Smooth muscle cell (in vitro differentiated cells): ENCODE results near the gene LGALS9. TPM values are rescaled to one million over a fixed set of nuclear protein-coding genes. Genes with fewer than 3 reads are reported as not detected.
"Not testable (repeated sequence)": the region's sequence is repeated elsewhere in the genome, so short reads cannot be mapped to it uniquely, and the experiment has no call there.

ENCODE experiments used
- DNase-seq: peaks from one replicate; lab custom pipeline; 2025; ENCODE audit not compliant: unreplicated experiment; lab: John Stamatoyannopoulos, UW
- H2AFZ ChIP-seq: fragments of 200-600 bp; sonication (generic); 2 replicates; pipeline ENCODE4 v1.6.0; 2016; ENCODE audit warnings: antibody characterized with exemption, low read depth, mild to moderate bottlenecking
- H3F3A ChIP-seq: fragments of 200-600 bp; sonication (generic); 2 replicates; pipeline ENCODE4 v1.6.0; 2017; ENCODE audit warnings: antibody characterized with exemption, low read depth
- H3K27ac ChIP-seq: fragments of 200-600 bp; sonication (generic); 2 replicates; pipeline ENCODE4 v1.5.1; 2016; ENCODE audit warnings: low read depth, mild to moderate bottlenecking
- H3K27me3 ChIP-seq: fragments of 200-600 bp; sonication (generic); 2 replicates; pipeline ENCODE4 v1.6.1; 2016; ENCODE audit warnings: low read depth, mild to moderate bottlenecking
- H3K36me3 ChIP-seq: fragments of 200-600 bp; sonication (generic); 2 replicates; pipeline ENCODE4 v1.5.1; 2016; ENCODE audit warnings: low read depth
- H3K4me1 ChIP-seq: fragments of 200-600 bp; sonication (generic); 2 replicates; pipeline ENCODE4 v1.5.1; 2016; ENCODE audit warnings: low read depth
- H3K4me2 ChIP-seq: fragments of 200-600 bp; sonication (generic); 2 replicates; pipeline ENCODE4 v1.6.0; 2016; ENCODE audit warnings: mild to moderate bottlenecking
- H3K4me3 ChIP-seq: fragments of 200-600 bp; sonication (generic); 2 replicates; pipeline ENCODE4 v1.5.1; 2016; ENCODE audit warnings: mild to moderate bottlenecking
- H3K79me2 ChIP-seq: fragments of 200-600 bp; sonication (generic); 2 replicates; pipeline ENCODE4 v1.6.0; 2016; ENCODE audit warnings: low read depth, mild to moderate bottlenecking
- H3K9ac ChIP-seq: fragments of 200-600 bp; sonication (generic); 2 replicates; pipeline ENCODE4 v1.6.0; 2016; ENCODE audit warnings: low read depth
- H3K9me3 ChIP-seq: fragments of 200-600 bp; sonication (generic); replicated peaks from 2 replicates; pipeline ENCODE4 v1.5.1; 2016; ENCODE audit warnings: low read depth
- H4K20me1 ChIP-seq: fragments of 200-600 bp; sonication (generic); 2 replicates; pipeline ENCODE4 v1.6.0; 2016; ENCODE audit warnings: low read depth
- CTCF ChIP-seq: fragments of 200-600 bp; sonication (generic); IDR thresholded peaks from 2 replicates; pipeline ENCODE4 v1.5.1; 2017; ENCODE audit warnings: borderline replicate concordance, mild to moderate bottlenecking, antibody characterized with exemption; ENCODE audit not compliant: insufficient read depth, poor library complexity, severe bottlenecking
- WGBS: methylation state at CpG from one replicate; pipeline ENCODE4 v1.1.7; 2016; ENCODE audit warnings: low lambda C conversion rate; 5-methylcytosine and 5-hydroxymethylcytosine counted together
- polyA plus RNA-seq: library from polyadenylated mRNA; unstranded; fragments of >200 nt; fragmentation: Nextera tagmentation; extraction: Ambion mirVana; gene quantifications from 2 replicates; pipeline ENCODE4 v1.2.1, GENCODE V29; 2016
- total RNA-seq: library from RNA; depleted of rRNA; stranded (reverse); fragments of >200 nt; gene quantifications from 2 replicates; pipeline ENCODE4 v1.2.3, GENCODE V29; 2014

Gene LGALS9
- total and polyA plus RNA-seq, 2 experiments from 2014 or later: 5.8 to 9.7 TPM

- no peak for TF ChIP-seq CTCF
- 96% methylated on average over 7 of the region's 11 CpGs for WGBS
- Histone ChIP-seq H3K27ac (no peak overlapping the region), H3K79me2 (no peaks in the 10 kb centered on the region), H3K4me2 (no peak overlapping the region), H3F3A (peaks cover under 1% of the 10 kb centered on the region), H3K9me3 (no peaks in the 10 kb centered on the region), H3K4me1 (no peaks in the 10 kb centered on the region), H2AFZ (no peak overlapping the region), H3K27me3 (no peaks in the 10 kb centered on the region), H3K9ac (no peak overlapping the region), H3K36me3 (peaks cover 1% of the 10 kb centered on the region), H3K4me3 (no peak overlapping the region), H4K20me1 (peaks cover 5% of the 10 kb centered on the region)
- no peak for DNase-seq
Observed at GRCh38 chr17:27631897-27632725, 1.1 kb downstream of the LGALS9 start.

GRCh38 chr17:27632766-27633165 is 1.8 kb downstream of the LGALS9 start:
- H3K27me3 ChIP-seq, H3K4me3 ChIP-seq, H2AFZ ChIP-seq, H3K9me3 ChIP-seq, H3K4me2 ChIP-seq, H3K27ac ChIP-seq, H3F3A ChIP-seq, H3K4me1 ChIP-seq, H4K20me1 ChIP-seq, DNase-seq, H3K9ac ChIP-seq, H3K36me3 ChIP-seq, H3K79me2 ChIP-seq: not testable (repeated sequence)
- 69% methylated on average over 9 of the region's 9 CpGs for WGBS

DNA sequence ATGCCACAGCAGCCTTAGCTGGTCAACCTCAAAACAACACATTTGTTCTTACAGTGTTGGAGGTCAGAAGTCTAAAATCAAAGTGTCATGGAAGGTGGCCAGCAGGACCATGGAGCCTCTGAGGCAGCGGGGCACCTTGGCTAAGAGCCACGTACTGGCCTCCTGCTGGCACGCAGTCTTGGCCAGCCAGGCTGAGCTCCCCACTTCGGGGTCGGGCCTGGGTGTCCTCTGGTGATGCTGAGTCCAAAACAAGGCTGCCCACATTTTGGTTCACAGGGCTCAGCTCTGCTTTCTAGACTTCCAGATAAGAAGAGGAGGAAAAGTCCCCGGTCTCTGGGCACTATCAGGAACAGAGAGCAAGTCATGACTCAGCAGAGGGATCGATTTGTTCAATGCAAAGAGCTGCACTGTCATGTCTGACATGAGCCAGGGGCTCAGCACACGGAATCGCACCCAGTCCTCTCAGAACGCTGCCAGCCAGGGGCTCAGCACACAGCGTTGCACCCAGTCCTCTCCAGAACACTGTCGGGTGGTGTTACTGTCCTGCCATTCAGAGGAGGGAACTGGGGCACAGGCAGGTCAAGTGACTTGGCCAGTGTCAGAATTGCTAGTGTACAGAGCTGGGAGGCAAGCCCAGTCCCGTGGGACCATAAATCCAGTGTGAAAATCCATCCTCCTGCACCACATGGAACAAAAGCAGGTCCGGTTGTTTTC is 2.5 kb downstream of the LGALS9 start:
- no peaks in the 10 kb centered on the region for H3K36me3 ChIP-seq
- H2AFZ ChIP-seq: no peak overlapping the region
- no peaks in the 10 kb centered on the region for H3K79me2 ChIP-seq
- H3F3A ChIP-seq: no peaks in the 10 kb centered on the region
- DNase-seq: no peak
- peaks cover 5% of the 10 kb centered on the region for H4K20me1 ChIP-seq
- H3K4me3 ChIP-seq: no peak overlapping the region
- no peaks in the 10 kb centered on the region for H3K9me3 ChIP-seq
- H3K4me2 ChIP-seq: no peak overlapping the region
- H3K4me1 ChIP-seq: no peaks in the 10 kb centered on the region
- no peak overlapping the region for H3K27ac ChIP-seq
- WGBS: 68% methylated on average over 14 of the region's 14 CpGs
- no peak overlapping the region for H3K9ac ChIP-seq
- H3K27me3 ChIP-seq: no peaks in the 10 kb centered on the region
- TF ChIP-seq CTCF: no peak

DNA sequence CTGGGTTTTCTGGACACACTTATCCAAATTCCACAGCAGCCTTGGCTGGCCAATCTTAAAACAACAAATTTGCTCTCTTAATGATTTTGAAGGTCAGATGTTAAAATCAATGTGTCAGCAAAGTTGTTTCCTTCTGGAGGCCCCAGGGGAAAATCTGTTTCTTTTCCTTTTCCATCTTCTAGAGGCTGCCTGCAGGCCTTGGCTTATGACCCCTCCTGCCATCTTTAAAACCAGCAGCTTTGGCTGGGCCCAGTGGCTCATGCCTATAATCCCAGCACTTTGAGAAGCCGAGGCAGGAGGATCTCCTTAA is 3.0 kb downstream of the LGALS9 start:
- H3K36me3 ChIP-seq: no peaks in the 10 kb centered on the region
- no peak for DNase-seq

More for the DNA sequence above, 3.0 kb downstream of the LGALS9 start:
- H3K27me3 ChIP-seq: no peaks in the 10 kb centered on the region
- H3K9ac ChIP-seq: no peak overlapping the region
- 81% methylated on average over 1 of the region's 1 CpG for WGBS
- H2AFZ ChIP-seq: no peak overlapping the region
- TF ChIP-seq CTCF: no peak
- no peaks in the 10 kb centered on the region for H3K79me2 ChIP-seq
- no peaks in the 10 kb centered on the region for H3K4me1 ChIP-seq
- no peaks in the 10 kb centered on the region for H3K9me3 ChIP-seq
- H4K20me1 ChIP-seq: peaks cover 5% of the 10 kb centered on the region
- no peak overlapping the region for H3K27ac ChIP-seq
- no peaks in the 10 kb centered on the region for H3F3A ChIP-seq
- H3K4me3 ChIP-seq: no peak overlapping the region
- no peak overlapping the region for H3K4me2 ChIP-seq
